ENCODE measurements around the gene IDI1. TPM values are rescaled to one million over a fixed set of nuclear protein-coding genes. Genes with fewer than 3 reads are reported as not detected.

Gene IDI1
- total and polyA plus RNA-seq, 2 of the 13 experiments (the other 11 are each of a cell fraction or from before 2014, with no cell fraction given), result 44.4 to 145 TPM

DNA sequence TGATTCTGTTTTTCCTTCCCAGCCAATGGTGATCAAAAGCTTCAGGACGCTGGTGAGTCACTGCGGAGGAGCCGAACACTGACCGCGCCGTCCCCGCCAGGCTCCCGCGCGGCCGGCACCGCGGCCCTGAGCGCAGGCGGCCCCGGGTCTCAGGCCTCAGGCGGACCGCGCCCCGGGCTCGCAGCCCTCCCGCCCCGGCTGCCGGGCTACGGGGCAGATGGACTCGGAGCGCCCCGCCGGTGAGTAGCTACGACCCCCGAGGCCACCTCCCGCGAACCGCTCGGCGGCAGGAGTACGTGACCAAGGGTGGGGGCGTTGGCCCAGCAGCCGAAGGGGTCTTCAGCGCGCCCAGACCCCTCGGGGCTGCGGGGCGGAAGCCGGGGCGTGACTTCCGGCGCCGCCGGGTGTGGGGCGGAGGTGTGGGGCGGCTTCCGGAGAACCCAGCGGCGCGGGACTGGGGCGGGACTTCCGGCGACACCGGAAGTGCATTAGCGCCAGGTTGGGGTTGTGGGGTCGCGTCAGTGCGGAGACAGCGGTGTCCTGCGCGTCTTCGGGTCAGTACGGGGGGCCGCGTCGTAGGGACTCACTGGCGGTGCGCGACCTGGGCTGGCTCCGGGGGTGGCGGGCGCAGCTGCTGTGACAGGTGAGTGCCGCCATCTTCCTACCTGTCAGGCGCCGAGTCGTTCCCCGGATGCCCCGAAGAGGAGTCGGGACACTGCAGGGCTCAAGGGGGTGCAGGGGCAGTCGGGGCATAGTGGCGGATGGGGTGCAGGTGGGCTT is 7.6 kb upstream of the IDI1 start, which contains the start of gene WDR37 (continued):
- TF ChIP-seq ZBTB4 (CRISPR knock-in tag; IDR thresholded peaks at IDR 0.05; ENCODE audit: borderline replicate concordance) (no peak), ZC3H13 (CRISPR knock-in tag; IDR thresholded peaks at IDR 0.05) (peak; percentile 73; the same call in 1 of the 2 replicates), HNF4G (IDR thresholded peaks at IDR 0.05; ENCODE audit: borderline replicate concordance, low read depth, low read length) (no peak), HNF4G (CRISPR knock-in tag; IDR thresholded peaks at IDR 0.05; ENCODE audit: borderline replicate concordance, low read depth) (0 out of 2 replicates have a peak, but pooled peaks have one; percentile 38), ZBTB37 (CRISPR knock-in tag; IDR thresholded peaks at IDR 0.05) (no peak), ZNF589 (CRISPR knock-in tag; conservative IDR thresholded peaks at IDR 0.05) (peak; percentile 76), ZNF12 (CRISPR knock-in tag; IDR thresholded peaks at IDR 0.05) (no peak), MAFG (CRISPR knock-in tag; IDR thresholded peaks at IDR 0.05) (no peak), AFF4 (CRISPR knock-in tag; IDR thresholded peaks at IDR 0.05) (no peak)
- TF ChIP-seq, protein P1, sequence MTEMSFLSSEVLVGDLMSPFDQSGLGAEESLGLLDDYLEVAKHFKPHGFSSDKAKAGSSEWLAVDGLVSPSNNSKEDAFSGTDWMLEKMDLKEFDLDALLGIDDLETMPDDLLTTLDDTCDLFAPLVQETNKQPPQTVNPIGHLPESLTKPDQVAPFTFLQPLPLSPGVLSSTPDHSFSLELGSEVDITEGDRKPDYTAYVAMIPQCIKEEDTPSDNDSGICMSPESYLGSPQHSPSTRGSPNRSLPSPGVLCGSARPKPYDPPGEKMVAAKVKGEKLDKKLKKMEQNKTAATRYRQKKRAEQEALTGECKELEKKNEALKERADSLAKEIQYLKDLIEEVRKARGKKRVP (CRISPR knock-in tag; IDR thresholded peaks at IDR 0.05), result no peak
- TF ChIP-seq, protein P2, sequence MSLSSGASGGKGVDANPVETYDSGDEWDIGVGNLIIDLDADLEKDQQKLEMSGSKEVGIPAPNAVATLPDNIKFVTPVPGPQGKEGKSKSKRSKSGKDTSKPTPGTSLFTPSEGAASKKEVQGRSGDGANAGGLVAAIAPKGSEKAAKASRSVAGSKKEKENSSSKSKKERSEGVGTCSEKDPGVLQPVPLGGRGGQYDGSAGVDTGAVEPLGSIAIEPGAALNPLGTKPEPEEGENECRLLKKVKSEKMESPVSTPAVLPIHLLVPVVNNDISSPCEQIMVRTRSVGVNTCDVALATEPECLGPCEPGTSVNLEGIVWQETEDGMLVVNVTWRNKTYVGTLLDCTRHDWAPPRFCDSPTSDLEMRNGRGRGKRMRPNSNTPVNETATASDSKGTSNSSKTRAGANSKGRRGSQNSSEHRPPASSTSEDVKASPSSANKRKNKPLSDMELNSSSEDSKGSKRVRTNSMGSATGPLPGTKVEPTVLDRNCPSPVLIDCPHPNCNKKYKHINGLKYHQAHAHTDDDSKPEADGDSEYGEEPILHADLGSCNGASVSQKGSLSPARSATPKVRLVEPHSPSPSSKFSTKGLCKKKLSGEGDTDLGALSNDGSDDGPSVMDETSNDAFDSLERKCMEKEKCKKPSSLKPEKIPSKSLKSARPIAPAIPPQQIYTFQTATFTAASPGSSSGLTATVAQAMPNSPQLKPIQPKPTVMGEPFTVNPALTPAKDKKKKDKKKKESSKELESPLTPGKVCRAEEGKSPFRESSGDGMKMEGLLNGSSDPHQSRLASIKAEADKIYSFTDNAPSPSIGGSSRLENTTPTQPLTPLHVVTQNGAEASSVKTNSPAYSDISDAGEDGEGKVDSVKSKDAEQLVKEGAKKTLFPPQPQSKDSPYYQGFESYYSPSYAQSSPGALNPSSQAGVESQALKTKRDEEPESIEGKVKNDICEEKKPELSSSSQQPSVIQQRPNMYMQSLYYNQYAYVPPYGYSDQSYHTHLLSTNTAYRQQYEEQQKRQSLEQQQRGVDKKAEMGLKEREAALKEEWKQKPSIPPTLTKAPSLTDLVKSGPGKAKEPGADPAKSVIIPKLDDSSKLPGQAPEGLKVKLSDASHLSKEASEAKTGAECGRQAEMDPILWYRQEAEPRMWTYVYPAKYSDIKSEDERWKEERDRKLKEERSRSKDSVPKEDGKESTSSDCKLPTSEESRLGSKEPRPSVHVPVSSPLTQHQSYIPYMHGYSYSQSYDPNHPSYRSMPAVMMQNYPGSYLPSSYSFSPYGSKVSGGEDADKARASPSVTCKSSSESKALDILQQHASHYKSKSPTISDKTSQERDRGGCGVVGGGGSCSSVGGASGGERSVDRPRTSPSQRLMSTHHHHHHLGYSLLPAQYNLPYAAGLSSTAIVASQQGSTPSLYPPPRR (CRISPR knock-in tag; IDR thresholded peaks at IDR 0.05; ENCODE audit: borderline replicate concordance), result peak; percentile 64
